ENCODE results near the gene ATP5MK. TPM values are rescaled to one million over a fixed set of nuclear protein-coding genes. Genes with fewer than 3 reads are reported as not detected.
A peak's percentile ranks its signal among the peaks of the same experiment; 100 is the strongest.
"Not testable (repeated sequence)": the region's sequence is repeated elsewhere in the genome, so short reads cannot be mapped to it uniquely, and the experiment has no call there.

ATP5MK gene
- total RNA-seq, 1 donor from 2014 or later = 208 TPM

DNA sequence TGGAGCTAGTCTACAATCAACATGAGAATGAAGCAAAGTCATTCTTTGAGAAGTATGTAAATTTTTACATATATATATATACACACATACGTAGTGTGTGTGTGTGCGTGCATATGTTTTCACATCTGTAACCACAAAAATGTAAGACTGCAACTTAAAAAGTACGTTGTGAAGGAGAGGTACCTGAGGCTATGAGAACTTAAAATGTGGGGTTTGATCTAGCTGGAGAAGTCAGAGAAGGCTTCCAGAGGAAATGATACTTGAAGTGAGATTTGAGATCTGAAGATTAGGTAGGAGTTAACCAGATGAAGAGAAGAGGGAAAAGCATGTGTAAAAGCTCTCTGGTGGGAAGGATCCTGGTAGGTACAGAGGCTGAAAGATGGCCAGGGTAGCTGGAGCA lies 22.7 kb downstream of the ATP5MK start:
- DNase-seq (no peak), ATAC-seq (ENCODE audit: low read depth) (no peak)
- Mint-ChIP-seq H3K36me3 (ENCODE audit: low read depth) (peaks cover 37% of the 10 kb centered on the region), H3K27ac (no peak overlapping the region), H3K9me3 (no peaks in the 10 kb centered on the region), H3K4me3 (no peak overlapping the region), H3K27me3 (no peaks in the 10 kb centered on the region), H3K4me1 (peaks cover 6% of the 10 kb centered on the region)
- TF ChIP-seq, protein P1, sequence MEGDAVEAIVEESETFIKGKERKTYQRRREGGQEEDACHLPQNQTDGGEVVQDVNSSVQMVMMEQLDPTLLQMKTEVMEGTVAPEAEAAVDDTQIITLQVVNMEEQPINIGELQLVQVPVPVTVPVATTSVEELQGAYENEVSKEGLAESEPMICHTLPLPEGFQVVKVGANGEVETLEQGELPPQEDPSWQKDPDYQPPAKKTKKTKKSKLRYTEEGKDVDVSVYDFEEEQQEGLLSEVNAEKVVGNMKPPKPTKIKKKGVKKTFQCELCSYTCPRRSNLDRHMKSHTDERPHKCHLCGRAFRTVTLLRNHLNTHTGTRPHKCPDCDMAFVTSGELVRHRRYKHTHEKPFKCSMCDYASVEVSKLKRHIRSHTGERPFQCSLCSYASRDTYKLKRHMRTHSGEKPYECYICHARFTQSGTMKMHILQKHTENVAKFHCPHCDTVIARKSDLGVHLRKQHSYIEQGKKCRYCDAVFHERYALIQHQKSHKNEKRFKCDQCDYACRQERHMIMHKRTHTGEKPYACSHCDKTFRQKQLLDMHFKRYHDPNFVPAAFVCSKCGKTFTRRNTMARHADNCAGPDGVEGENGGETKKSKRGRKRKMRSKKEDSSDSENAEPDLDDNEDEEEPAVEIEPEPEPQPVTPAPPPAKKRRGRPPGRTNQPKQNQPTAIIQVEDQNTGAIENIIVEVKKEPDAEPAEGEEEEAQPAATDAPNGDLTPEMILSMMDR (IDR thresholded peaks at IDR 0.05) = no peak
- CTCF ChIA-PET = interaction anchor here (0.8 kb wide), 1 partner anchor 94 kb away, joined by 3 read pairs; no protein-coding TSS in a partner anchor
- intact Hi-C loops (cut with micrococcal nuclease) = no loop called here
- POLR2A ChIA-PET = no interaction called here

DNA sequence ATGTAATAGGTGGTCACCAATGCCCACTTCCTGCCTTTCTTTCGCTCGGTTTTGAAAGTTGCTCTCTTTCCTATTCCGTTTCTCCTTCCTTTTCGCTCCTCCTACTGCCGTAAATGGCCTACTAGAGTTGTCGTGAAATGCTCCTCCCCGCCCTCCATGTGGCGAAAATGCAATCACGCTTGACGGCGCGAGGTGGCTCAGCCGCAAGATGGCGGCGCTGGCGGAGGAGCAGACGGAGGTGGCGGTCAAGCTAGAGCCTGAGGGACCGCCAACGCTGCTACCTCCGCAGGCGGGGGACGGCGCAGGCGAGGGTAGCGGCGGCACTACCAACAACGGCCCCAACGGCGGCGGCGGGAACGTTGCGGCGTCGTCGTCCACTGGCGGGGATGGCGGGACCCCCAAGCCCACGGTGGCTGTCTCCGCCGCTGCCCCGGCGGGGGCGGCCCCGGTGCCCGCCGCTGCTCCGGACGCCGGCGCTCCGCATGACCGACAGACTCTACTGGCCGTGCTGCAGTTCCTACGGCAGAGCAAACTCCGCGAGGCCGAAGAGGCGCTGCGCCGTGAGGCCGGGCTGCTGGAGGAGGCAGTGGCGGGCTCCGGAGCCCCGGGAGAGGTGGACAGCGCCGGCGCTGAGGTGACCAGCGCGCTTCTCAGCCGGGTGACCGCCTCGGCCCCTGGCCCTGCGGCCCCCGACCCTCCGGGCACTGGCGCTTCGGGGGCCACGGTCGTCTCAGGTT lies 28.3 kb downstream of the ATP5MK start, which contains the start of gene TAF5:
TSS of gene TAF5 (plus strand) at position 195 of the 737 bp plus-strand sequence. CDS start at position 209, 14 bp downstream.
- Mint-ChIP-seq H3K36me3 (ENCODE audit: low read depth) (peaks cover 6% of the 10 kb centered on the region), H3K9me3 (no peaks in the 10 kb centered on the region), H3K4me1 (peaks cover 12% of the 10 kb centered on the region), H3K4me3 (peak within 1 kb of the TSS; percentile 90), H3K27ac (peak within 1 kb of the TSS; percentile 87), H3K27me3 (no peaks in the 10 kb centered on the region)
- TF ChIP-seq, protein P1 (IDR thresholded peaks at IDR 0.05) = no peak
- peak; percentile 79 for DNase-seq
- peak; percentile 72 for ATAC-seq (ENCODE audit: low read depth)
- CTCF ChIA-PET = interaction anchor here (0.7 kb wide), 1 partner anchor 1122 kb away, joined by 3 read pairs; the partner anchor contains the start of gene GBF1
- POLR2A ChIA-PET = interaction anchor here (0.7 to 3.0 kb wide), 11 partner anchors 15 to 621 kb away, joined by 3 to 26 read pairs (median 4); partner anchors contain the start of genes ATP5MK, NT5C2, PCGF6 and PDCD11
- intact Hi-C loops (cut with micrococcal nuclease) = loop anchor here (1.0 to 10.0 kb wide), 10 partner anchors 17 to 1121 kb away; partner anchors contain the start of genes ACTR1A, ARL3, ATP5MK and BORCS7

DNA sequence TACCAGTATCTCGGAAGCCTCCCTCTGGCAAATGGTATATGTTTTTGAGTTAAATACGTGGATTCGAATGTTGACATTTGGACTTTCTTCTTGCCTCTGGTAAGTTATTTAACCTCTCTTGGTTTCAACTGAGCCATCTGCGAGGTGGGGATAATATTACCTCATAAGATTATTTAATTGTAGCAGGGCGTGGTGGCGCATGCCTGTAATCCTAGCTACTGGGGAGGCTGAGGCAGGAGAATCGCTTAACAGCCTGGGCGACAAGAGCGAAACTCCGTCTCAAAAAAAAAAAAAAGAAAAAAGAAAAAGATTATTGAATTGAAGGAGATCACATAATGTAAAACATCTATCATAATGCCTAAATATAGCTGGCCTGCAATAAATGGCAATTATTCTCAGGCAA lies 28.9 kb downstream of the ATP5MK start:
- intact Hi-C loops (cut with micrococcal nuclease) = loop anchor here (1.0 to 10.0 kb wide), 5 partner anchors 513 to 1120 kb away; partner anchors contain the start of genes ARL3, BORCS7, GBF1 and SFXN2
- ATAC-seq (ENCODE audit: low read depth) = no peak
- Mint-ChIP-seq H3K27ac (peak overlapping the region; percentile 87), H3K9me3 (no peaks in the 10 kb centered on the region), H3K27me3 (no peaks in the 10 kb centered on the region), H3K4me1 (peaks cover 12% of the 10 kb centered on the region), H3K36me3 (ENCODE audit: low read depth) (peaks cover 6% of the 10 kb centered on the region), H3K4me3 (peak overlapping the region; percentile 90)
- TF ChIP-seq, protein P1 (IDR thresholded peaks at IDR 0.05) = no peak
- CTCF ChIA-PET = no interaction called here
- no peak for DNase-seq
- POLR2A ChIA-PET = interaction anchor here (0.6 to 3.0 kb wide), 8 partner anchors 14 to 429 kb away, joined by 3 to 26 read pairs (median 4); partner anchors contain the start of genes ATP5MK, NT5C2, PCGF6 and PDCD11

DNA sequence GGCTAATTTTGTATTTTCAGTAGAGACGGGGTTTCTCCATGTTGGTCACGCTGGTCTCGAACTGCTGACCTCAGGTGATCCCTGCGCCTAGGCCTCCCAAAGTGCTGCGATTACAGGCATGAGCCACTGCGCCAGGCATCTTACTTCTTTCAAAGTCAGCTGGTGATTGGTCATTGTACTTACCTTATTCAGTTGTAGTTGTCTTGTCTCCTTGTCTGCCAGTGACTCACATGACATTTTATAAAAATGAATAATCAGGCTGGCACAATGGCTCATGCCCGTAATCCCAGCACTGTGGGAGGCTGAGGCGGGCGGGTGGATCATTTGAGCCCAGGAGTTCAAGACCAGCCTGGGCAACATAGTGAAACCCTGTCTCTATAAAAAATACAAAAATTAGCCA lies 35.5 kb downstream of the ATP5MK start:
- DNase-seq; H3K4me3 Mint-ChIP-seq; CTCF ChIA-PET; H3K36me3 Mint-ChIP-seq (ENCODE audit: low read depth); ATAC-seq (ENCODE audit: low read depth); H3K9me3 Mint-ChIP-seq; H3K27me3 Mint-ChIP-seq; H3K4me1 Mint-ChIP-seq; H3K27ac Mint-ChIP-seq: not testable (repeated sequence)
- intact Hi-C loops (cut with micrococcal nuclease) = loop anchor here (10.0 kb wide), 1 partner anchor 716 kb away; the partner anchor contains the start of gene TRIM8
- POLR2A ChIA-PET = interaction anchor here (0.6 kb wide), 1 partner anchor 1447 kb away, joined by 3 read pairs; no protein-coding TSS in a partner anchor

DNA sequence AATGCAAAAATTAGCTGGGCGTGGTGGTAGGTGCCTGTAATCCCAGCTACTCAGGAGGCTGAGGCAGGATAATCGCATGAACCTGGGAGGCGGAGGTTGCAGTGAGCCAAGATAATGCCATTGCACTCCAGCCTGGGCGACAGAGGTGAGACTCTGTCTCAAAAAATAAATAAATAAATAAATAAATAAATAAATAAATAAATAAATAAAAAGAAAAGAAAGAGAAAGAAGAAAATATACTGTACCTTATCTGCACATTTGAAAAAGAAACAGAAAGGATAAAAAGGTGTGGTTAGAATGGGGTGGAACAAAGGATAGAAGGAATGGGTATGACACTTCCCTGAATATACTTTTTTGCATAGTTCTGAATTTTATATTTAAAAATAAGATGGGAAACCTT lies 36.8 kb downstream of the ATP5MK start:
- H3K27ac Mint-ChIP-seq; H3K27me3 Mint-ChIP-seq; ATAC-seq (ENCODE audit: low read depth); H3K36me3 Mint-ChIP-seq (ENCODE audit: low read depth); DNase-seq; CTCF ChIA-PET; H3K4me3 Mint-ChIP-seq; H3K9me3 Mint-ChIP-seq; H3K4me1 Mint-ChIP-seq; intact Hi-C loops (cut with micrococcal nuclease): not testable (repeated sequence)
- POLR2A ChIA-PET = interaction anchor here (0.6 kb wide), 1 partner anchor 1534 kb away, joined by 4 read pairs; no protein-coding TSS in a partner anchor

All from activated B cell treated with CpG ODN at 0.5 μM for 24 hours (primary cell).